ENCODE measurements around the gene ANKRD37. TPM values are rescaled to one million over a fixed set of nuclear protein-coding genes. Genes with fewer than 3 reads are reported as not detected.

ANKRD37 gene
- total and polyA plus RNA-seq, 8 donors, result 1.2 to 21.7 (median 13.4) TPM

GRCh38 chr4:185357211-185357610 is 39.4 kb upstream of the ANKRD37 start:
- TF ChIP-seq EP300 (IDR thresholded peaks at IDR 0.05), result no peak
- no peak for TF ChIP-seq POLR2A (IDR thresholded peaks at IDR 0.05)
- no peak for TF ChIP-seq CTCF (IDR thresholded peaks at IDR 0.05)
- no peak for TF ChIP-seq POLR2AphosphoS5 (IDR thresholded peaks at IDR 0.05)
- H3K9me3 ChIP-seq, result no peaks in the 10 kb centered on the region
- H3K4me1 ChIP-seq, result no peaks in the 10 kb centered on the region
- WGBS, 5 donors, result 90 to 94% (median 93%) methylated on average over 5 of the region's 5 CpGs
- no peaks in the 10 kb centered on the region for H3K27me3 ChIP-seq
- no peak for DNase-seq
- H3K36me3 ChIP-seq, result peaks cover 0 to 48% (median 40%) of the 10 kb centered on the region in 4 donors
- intact Hi-C loops (cut with DNase I; ENCODE audit: low total_unique reads), result no loop called here
- H3K27ac ChIP-seq, result no peak overlapping the region
- no peak overlapping the region for H3K4me3 ChIP-seq

- no peak for DNase-seq
- intact Hi-C loops (cut with DNase I; ENCODE audit: low total_unique reads), result no loop called here
- Histone ChIP-seq H3K27me3 (no peaks in the 10 kb centered on the region), H3K4me3 (no peak overlapping the region), H3K9me3 (no peaks in the 10 kb centered on the region), H3K4me1 (no peaks in the 10 kb centered on the region), H3K36me3 (peaks cover 0 to 47% (median 35%) of the 10 kb centered on the region in 4 donors), H3K27ac (no peak overlapping the region)
- WGBS, 5 donors, result 81 to 89% (median 85%) methylated on average over 7 of the region's 7 CpGs
- TF ChIP-seq EP300 (IDR thresholded peaks at IDR 0.05) (no peak), CTCF (IDR thresholded peaks at IDR 0.05) (no peak), POLR2A (IDR thresholded peaks at IDR 0.05) (no peak), POLR2AphosphoS5 (IDR thresholded peaks at IDR 0.05) (no peak)
Observed at GRCh38 chr4:185357733-185358440, 38.8 kb upstream of the ANKRD37 start.

- no peaks in the 10 kb centered on the region for H3K9me3 ChIP-seq
- H3K36me3 ChIP-seq, result peaks cover 0 to 49% (median 32%) of the 10 kb centered on the region in 4 donors
- H3K27me3 ChIP-seq, result no peaks in the 10 kb centered on the region
- H3K27ac ChIP-seq, result no peak overlapping the region
- WGBS, 5 donors, result 77 to 86% (median 77%) methylated on average over 4 of the region's 4 CpGs
- no peak for DNase-seq
- H3K4me3 ChIP-seq, result no peak overlapping the region
- TF ChIP-seq POLR2A (IDR thresholded peaks at IDR 0.05), result no peak
- TF ChIP-seq CTCF (IDR thresholded peaks at IDR 0.05), result no peak
- no peaks in the 10 kb centered on the region for H3K4me1 ChIP-seq
- intact Hi-C loops (cut with DNase I; ENCODE audit: low total_unique reads), result no loop called here
Observed at GRCh38 chr4:185358514-185358913, 38.1 kb upstream of the ANKRD37 start.

GRCh38 chr4:185358959-185359358 is 37.7 kb upstream of the ANKRD37 start:
- Histone ChIP-seq H3K9me3 (no peaks in the 10 kb centered on the region), H3K27ac (no peak overlapping the region), H3K36me3 (peaks cover 0 to 45% (median 27%) of the 10 kb centered on the region in 4 donors), H3K4me3 (no peak overlapping the region), H3K4me1 (no peaks in the 10 kb centered on the region), H3K27me3 (no peaks in the 10 kb centered on the region)
- DNase-seq, result no peak
- no peak for TF ChIP-seq EP300 (IDR thresholded peaks at IDR 0.05)
- 93 to 98% (median 96%) methylated on average over 4 of the region's 4 CpGs for WGBS, 5 donors
- intact Hi-C loops (cut with DNase I; ENCODE audit: low total_unique reads), result no loop called here

- intact Hi-C loops (cut with DNase I; ENCODE audit: low total_unique reads), result no loop called here
- Histone ChIP-seq H3K9me3 (no peaks in the 10 kb centered on the region), H3K4me1 (no peaks in the 10 kb centered on the region), H3K27ac (no peak overlapping the region), H3K27me3 (no peaks in the 10 kb centered on the region), H3K4me3 (no peak overlapping the region), H3K36me3 (peaks cover 0 to 35% (median 19%) of the 10 kb centered on the region in 4 donors)
- DNase-seq, result no peak
- WGBS, 5 donors, result 94 to 96% (median 94%) methylated on average over 8 of the region's 8 CpGs
- TF ChIP-seq POLR2AphosphoS5 (IDR thresholded peaks at IDR 0.05) (no peak), CTCF (IDR thresholded peaks at IDR 0.05) (no peak), POLR2A (IDR thresholded peaks at IDR 0.05) (no peak), EP300 (IDR thresholded peaks at IDR 0.05) (no peak)
Observed at GRCh38 chr4:185359767-185360446, 36.7 kb upstream of the ANKRD37 start.

All from stomach (tissue), 9 donors.